HG03135 (cell line): ENCODE measurements around the gene APPBP2.
"Not testable (repeated sequence)": the region's sequence is repeated elsewhere in the genome, so short reads cannot be mapped to it uniquely, and the experiment has no call there.

Experiments
- ATAC-seq: cut with Tn5 transposase; IDR thresholded peaks from one replicate; pipeline ENCODE4 v1.9.1; 2021; ENCODE audit warnings: mild to moderate bottlenecking, moderate library complexity; ENCODE audit not compliant: unreplicated experiment

The APPBP2 gene

GRCh38 chr17:60525685-60526514 lies at the start of gene APPBP2:
Gene APPBP2 (minus strand): TSS chr17:60526242. CDS start chr17:60525931, 311 bp downstream.
- ATAC-seq = peak; percentile 87

DNA sequence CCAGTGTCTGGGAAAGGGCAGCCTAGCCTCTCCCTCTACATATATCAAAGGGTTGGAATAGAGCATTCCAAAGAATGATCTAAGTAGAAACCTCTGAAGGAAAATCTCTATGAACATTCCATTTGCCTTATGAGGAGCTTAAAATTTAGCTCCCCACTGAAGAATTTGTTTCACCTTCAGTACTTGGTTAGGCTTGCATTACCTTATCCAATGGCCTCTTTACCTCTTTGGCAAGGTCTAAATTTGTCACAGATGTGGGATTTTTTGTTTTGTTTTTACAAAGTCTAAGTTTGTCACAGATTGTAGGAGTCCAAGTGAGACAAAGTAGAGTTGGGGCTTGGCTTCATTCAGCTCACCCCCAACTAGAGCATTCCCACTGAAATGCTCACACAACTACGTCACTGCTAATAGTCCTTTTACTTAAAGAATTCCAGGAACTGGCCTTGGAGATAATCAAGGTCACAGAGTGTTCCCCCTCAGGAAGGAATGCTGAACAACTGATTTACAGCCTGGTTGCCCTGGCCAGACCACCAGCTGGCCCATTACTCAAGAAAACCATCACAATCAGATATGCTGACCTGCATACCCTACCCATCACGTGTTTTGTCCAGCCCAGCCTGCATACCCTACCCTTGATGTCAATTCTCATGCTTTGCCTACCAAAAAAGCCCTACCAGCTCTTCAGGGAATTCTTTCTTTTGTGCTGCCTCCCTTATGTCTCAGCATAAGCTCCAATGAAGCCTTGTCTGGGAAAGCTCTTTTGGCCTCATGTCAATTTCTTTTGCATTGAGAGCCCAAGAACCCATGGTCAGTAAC lies 47.4 kb upstream of the APPBP2 start:
- ATAC-seq = no peak

- no peak for ATAC-seq
These were observed 39.2 kb upstream of the APPBP2 start for GRCh38 chr17:60565233-60565632.

- ATAC-seq = no peak
These were observed 37.7 kb upstream of the APPBP2 start for GRCh38 chr17:60563743-60564142.

- ATAC-seq = no peak
These were observed 36.4 kb upstream of the APPBP2 start for GRCh38 chr17:60562421-60562820.

DNA sequence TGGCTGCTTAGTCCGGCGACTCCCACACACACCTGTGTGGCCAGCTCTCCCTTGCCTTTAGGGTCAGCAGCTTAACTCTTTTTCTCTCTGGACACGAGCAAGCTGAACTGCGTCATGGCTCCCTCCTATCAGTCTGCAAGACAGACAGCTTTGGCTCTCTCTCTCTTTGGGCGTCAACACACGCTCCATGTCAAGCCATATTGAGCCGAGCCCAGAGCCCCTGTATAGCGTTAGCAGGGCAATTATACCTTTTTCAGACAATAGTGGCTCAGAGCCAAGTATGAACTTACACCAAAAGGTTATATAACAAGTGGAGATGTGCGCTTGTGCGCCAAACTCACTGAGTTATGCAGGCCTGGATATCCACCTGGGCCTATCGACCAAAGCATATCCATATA lies 34.8 kb upstream of the APPBP2 start:
- no peak for ATAC-seq

DNA sequence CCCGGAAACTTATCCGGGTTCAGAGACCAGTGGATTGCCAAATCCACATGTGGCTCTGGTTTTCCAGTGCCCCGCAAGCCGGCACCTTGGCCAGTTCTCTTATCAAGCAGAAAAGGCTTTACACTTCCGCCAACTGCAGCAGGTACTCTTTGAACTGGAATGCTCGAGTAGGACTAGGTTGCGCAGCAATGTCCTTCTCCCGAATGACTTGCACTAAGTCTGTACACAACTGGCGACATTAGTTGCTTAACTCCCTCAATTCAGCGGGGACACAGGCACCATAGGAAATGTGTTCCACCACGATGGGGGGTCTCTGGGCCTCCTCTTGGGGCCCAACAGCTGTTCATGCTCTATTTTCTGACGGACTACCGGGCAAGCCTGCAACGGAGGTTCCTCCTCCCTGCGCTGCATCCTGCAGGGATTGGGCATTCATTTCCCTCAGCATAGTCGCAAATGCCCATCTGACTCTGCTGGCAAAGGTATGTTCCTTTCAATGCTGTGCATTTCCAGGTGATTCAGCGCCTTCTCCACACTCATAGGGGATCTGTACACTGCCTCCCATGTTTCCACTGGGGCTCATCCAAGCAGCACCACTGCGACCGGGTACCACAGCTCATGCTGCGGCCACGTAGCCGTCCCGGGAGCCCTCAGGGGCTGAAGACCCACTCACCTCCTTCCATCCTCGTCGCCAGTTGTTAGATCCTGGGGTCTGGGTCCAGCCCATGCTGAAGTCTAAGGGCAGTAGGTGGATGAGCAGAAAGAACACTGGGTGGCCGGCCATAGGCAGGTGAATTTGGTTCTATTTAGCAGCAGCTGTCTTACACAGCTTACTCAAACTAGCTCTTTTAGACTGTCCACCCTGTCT lies 34.2 kb upstream of the APPBP2 start:
- ATAC-seq = no peak

DNA sequence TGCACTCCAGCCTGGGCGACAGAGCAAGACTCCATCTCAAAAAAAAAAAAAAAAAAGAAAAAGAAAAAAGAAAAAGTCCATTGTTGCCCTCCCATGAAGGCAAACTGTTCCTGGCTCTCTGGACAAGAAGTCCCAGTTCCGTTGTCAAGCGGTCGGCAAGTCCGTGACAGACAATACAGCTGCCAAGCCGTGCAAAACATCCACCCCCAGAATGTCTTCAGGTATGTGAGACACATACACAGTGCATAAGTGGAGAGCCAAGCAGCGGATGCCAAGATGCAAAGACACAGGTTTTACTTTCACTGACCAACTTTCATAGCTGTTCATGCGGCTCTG lies 33.6 kb upstream of the APPBP2 start:
- ATAC-seq = no peak

GRCh38 chr17:60557805-60558204 lies 31.8 kb upstream of the APPBP2 start:
- no peak for ATAC-seq

DNA sequence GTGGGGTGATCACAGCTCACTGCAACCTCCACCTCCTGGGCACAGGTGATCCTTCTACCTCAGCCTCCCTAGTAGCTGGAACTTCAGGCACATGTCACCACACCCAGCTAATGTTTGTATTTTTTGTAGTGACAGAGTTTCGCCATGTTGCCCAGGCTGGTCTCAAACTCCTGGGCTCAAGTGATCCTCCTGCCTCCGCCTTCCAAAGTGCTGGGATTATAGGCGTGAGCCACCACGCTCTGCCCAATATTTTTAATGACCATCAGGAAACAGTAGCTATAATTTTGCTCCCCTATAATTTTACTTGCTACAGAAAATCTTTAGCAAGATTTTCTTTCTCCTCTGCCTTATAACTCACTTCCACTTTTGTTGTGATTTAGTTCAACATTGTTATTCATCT lies 29.7 kb upstream of the APPBP2 start:
- ATAC-seq = no peak

GRCh38 chr17:60554377-60554788 lies 28.3 kb upstream of the APPBP2 start:
- no peak for ATAC-seq

DNA sequence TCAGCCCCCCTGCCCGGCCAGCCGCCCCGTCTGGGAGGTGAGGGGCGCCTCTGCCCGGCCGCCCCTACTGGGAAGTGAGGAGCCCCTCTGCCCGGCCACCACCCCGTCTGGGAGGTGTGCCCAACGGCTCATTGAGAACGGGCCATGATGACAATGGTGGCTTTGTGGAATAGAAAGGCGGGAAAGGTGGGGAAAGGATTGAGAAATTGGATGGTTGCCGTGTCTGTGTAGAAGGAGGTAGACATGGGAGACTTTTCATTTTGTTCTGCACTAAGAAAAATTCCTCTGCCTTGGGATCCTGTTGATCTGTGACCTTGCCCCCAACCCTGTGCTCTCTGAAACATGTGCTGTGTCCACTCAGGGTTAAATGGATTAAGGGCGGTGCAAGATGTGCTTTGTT lies 26.2 kb upstream of the APPBP2 start:
- not testable (repeated sequence) for ATAC-seq

DNA sequence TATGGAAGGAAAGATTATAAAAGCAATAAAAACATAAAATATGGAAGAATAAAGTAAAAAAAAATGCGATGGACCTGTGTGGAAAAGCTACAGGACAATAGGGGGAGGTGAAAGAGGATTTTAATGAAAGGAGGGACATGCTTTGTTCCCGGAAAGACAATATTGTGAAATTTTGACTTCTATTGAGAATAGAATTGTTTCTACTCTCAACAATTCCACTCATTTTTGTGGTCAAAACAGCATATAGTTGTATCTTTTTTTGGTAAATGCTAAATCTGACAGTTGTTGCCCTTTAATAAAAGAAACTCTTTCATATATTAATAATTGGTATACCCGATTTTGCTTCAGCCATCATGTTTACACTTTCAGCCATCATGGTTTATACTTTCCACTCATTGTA lies 22.9 kb upstream of the APPBP2 start:
- ATAC-seq = no peak

DNA sequence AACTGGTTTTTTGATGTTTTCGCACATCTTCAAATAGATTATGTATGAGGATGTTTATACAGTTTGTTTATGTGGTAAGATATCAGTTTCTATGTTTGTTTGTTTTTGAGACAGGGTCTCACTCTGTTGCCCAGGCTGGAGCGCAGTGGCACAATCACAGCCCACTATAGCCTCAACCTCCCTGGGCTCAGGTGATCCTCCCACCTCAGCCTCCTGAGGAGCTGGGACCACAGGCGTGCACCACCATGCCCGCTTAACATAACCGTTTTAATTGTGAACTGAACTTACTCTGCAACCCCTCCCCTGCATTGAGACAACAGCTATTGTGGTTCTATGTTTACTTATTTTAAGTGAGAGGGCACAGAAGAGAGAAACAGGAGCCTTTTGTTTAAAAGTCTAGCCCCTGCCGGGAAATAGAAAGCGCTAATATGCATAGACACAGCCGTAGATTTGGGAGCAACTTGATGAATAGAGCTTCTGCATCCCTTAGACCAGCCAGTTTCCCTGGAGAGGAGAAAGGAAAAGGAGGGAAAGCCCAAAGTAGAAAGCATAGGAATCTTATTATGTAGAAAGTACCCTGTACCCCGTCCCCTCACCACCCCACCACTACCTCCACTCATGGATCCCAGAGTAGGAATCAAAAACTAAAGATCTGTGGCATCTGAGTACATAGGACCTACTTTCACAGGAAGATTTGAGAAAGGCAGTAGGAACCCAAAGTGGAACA lies 19.6 kb upstream of the APPBP2 start:
- ATAC-seq = no peak

- no peak for ATAC-seq
These were observed 16.0 kb upstream of the APPBP2 start for GRCh38 chr17:60542071-60542470.

DNA sequence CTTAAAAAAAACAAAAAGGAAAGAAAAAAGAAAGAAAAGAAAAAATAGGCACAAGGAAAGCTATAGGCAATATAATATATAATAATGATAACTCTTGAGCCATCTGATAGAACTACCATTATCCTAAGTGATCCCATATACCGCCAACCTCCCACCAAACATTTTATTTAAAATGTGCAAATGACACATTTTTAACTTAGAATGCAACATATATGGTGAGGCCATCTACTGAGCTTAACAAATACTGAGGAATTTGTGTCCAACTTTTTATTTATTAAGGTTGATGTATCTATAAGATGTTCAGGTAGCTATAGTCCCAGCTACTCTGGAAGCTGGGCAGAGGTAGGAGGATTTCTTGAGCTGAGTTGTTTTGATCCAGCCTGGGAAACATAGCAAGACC lies 14.4 kb upstream of the APPBP2 start:
- no peak for ATAC-seq

- ATAC-seq = no peak
These were observed 13.8 kb upstream of the APPBP2 start for GRCh38 chr17:60539807-60540206.

DNA sequence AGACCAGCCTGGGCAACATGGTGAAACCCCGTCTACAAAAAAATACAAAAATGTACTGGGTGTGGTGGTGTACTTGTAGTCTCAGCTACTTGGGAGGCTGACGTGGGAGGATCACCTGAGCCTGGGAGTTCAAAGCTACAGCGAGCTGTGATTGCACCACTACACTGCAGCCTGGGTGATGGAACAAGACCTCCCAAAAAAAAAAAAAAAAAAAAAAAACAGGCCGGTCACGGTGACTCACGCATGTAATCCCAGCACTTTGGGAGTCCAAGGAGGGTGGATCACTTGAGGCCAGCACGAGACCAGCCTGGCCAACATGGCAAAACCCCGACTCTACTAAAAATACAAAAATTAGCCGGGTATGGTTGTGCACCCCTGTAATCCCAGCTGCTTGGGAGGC lies 12.7 kb upstream of the APPBP2 start:
- ATAC-seq = no peak

- ATAC-seq = no peak
These were observed 9.6 kb upstream of the APPBP2 start for GRCh38 chr17:60535382-60536279.
